K562 (cell line): ENCODE data around the gene ZNF652. TPM values are rescaled to one million over a fixed set of nuclear protein-coding genes. Genes with fewer than 3 reads are reported as not detected.

ENCODE experiments used
- CC2D1A ChIP-seq: fragments of 450-650 bp; IDR thresholded peaks from 2 replicates; pipeline ENCODE4 v1.6.1; 2017; ENCODE audit warnings: mild to moderate bottlenecking
- CHD2 ChIP-seq: IDR thresholded peaks from 2 replicates; pipeline ENCODE4 v1.6.1; 2011; ENCODE audit warnings: low read depth, low read length
- DMBX1 ChIP-seq: fragments of 250-450 bp; sonication (Bioruptor Pico); IDR thresholded peaks from 2 replicates; pipeline ENCODE4 v1.8.0; 2022; ENCODE audit warnings: inconsistent platforms, mild to moderate bottlenecking, moderate library complexity, borderline replicate concordance
- DPF2 ChIP-seq: fragments of 450-650 bp; IDR thresholded peaks from 2 replicates; pipeline ENCODE4 v1.6.1; 2016
- ELF4 ChIP-seq: fragments of 450-650 bp; formaldehyde crosslinking; IDR thresholded peaks from 2 replicates; pipeline ENCODE4 v1.4.0; 2022; ENCODE audit warnings: missing genetic modification characterization
- HDAC8 ChIP-seq: fragments of 450-650 bp; IDR thresholded peaks from 2 replicates; pipeline ENCODE4 v1.6.1; 2016; ENCODE audit warnings: mild to moderate bottlenecking, missing genetic modification characterization, moderate library complexity, missing compliant biosample characterization
- MCM5 ChIP-seq: fragments of 450-650 bp; IDR thresholded peaks from 2 replicates; pipeline ENCODE4 v1.6.1; 2016; ENCODE audit warnings: low read depth
- PTTG1 ChIP-seq: fragments of 450-650 bp; IDR thresholded peaks from 2 replicates; pipeline ENCODE4 v1.6.1; 2016; ENCODE audit warnings: low read depth, mild to moderate bottlenecking, missing genetic modification characterization, missing compliant biosample characterization
- RAD21 ChIP-seq, 2 experiments: fragments of 250-450 bp in 1 of 2; fragments of 450-650 bp in 1 of 2; sonication (Bioruptor Pico) in 1 of 2; formaldehyde crosslinking in 1 of 2; IDR thresholded peaks in 1 of 2; conservative IDR thresholded peaks in 1 of 2; 2 replicates each; pipeline versions ENCODE4 v1.4.0 to v1.8.0; 2020 to 2022; ENCODE audit warnings: mild to moderate bottlenecking in 2 of 2, moderate library complexity in 1 of 2
- RCOR1 ChIP-seq, 2 experiments: IDR thresholded peaks; 2 replicates each; pipeline ENCODE4 v1.6.1; 2012; ENCODE audit warnings: low read depth in 2 of 2, low read length in 2 of 2, borderline replicate concordance in 1 of 2, improper control_type of control experiment in 1 of 2
- RUNX1 ChIP-seq: sonication (generic); IDR thresholded peaks from 2 replicates; pipeline ENCODE4 v1.6.1; 2016; ENCODE audit warnings: antibody characterized with exemption, low read depth
- SMARCE1 ChIP-seq: fragments of 450-650 bp; IDR thresholded peaks from 2 replicates; pipeline ENCODE4 v1.7.1; 2016; ENCODE audit warnings: mild to moderate bottlenecking
- SRSF7 ChIP-seq: fragments of 200-400 bp; formaldehyde crosslinking; optimal IDR thresholded peaks from 2 replicates; pipeline ENCODE3; 2017; ENCODE audit warnings: mild to moderate bottlenecking, low read depth, low read length
- STAG1 ChIP-seq: sonication (generic); formaldehyde crosslinking; IDR thresholded peaks from 2 replicates; pipeline ENCODE4 v1.5.0; 2020; ENCODE audit warnings: missing genetic modification reagents, borderline replicate concordance
- TRIM24 ChIP-seq, 2 experiments: fragments of 450-650 bp; IDR thresholded peaks; 2 replicates each; pipeline ENCODE4 v1.6.1; 2016
- XRCC5 ChIP-seq: fragments of 200-400 bp; formaldehyde crosslinking; IDR thresholded peaks from 2 replicates; pipeline ENCODE4 v1.6.1; 2017; ENCODE audit warnings: low read depth, mild to moderate bottlenecking, low read length
- ZNF263 ChIP-seq: sonication (generic); formaldehyde crosslinking; IDR thresholded peaks from 2 replicates; pipeline ENCODE4 v1.8.0; 2022; ENCODE audit warnings: mild to moderate bottlenecking, missing genetic modification reagents, borderline replicate concordance
- polyA plus RNA-seq, 8 experiments: library from polyadenylated mRNA; depleted of rRNA in 4 of 8; stranded (reverse) in 5 of 8; unstranded in 3 of 8; fragments of >200 nt; fragmentation: Nextera tagmentation in 2 of 8; fragmentation: Illumina TruSeq in 1 of 8; extraction: Ambion mirVana in 2 of 8; extraction: Trizol in 1 of 8; gene quantifications; 2 replicates each; pipeline versions ENCODE4 v1.2.1 to v1.2.3, GENCODE V29; 2011 to 2014; ENCODE audit warnings: inconsistent platforms in 1 of 8, missing spikeins in 1 of 8
- total RNA-seq, 7 experiments: library from RNA; depleted of rRNA in 6 of 7; stranded (reverse); fragments of >200 nt in 6 of 7; fragmentation: Illumina TruSeq in 2 of 7; extraction: Trizol in 2 of 7; gene quantifications; 2 replicates each; pipeline versions ENCODE4 v1.2.1 to v1.2.3, GENCODE V29; 2011 to 2021; ENCODE audit warnings: low replicate concordance in 1 of 7
- TF ChIP-seq, protein P1 (sequence below): fragments of 200-400 bp; formaldehyde crosslinking; IDR thresholded peaks from 2 replicates; pipeline ENCODE4 v1.6.1; 2017; ENCODE audit warnings: mild to moderate bottlenecking, low read depth, low read length, moderate library complexity
- TF ChIP-seq, protein P2 (sequence below): fragments of 250-450 bp; sonication (Bioruptor Pico); IDR thresholded peaks from 2 replicates; pipeline ENCODE4 v1.4.0; 2020; ENCODE audit warnings: mild to moderate bottlenecking, moderate library complexity
- TF ChIP-seq, protein P3 (sequence below): fragments of 450-650 bp; IDR thresholded peaks from 2 replicates; pipeline ENCODE4 v1.6.1; 2017; ENCODE audit warnings: antibody characterized with exemption
- TF ChIP-seq, protein P4 (sequence below): fragments of 450-650 bp; formaldehyde crosslinking; IDR thresholded peaks from 2 replicates; pipeline ENCODE4 v1.4.0; 2020; ENCODE audit warnings: mild to moderate bottlenecking
- TF ChIP-seq, protein P5 (sequence below): fragments of 450-650 bp; IDR thresholded peaks from 2 replicates; pipeline ENCODE4 v1.6.1; 2016; ENCODE audit warnings: missing biosample characterization, missing genetic modification characterization

ZNF652 gene
- total and polyA plus RNA-seq, 9 of the 15 experiments (the other 6 are each of a cell fraction or from before 2014, with no cell fraction given) = 5.1 to 15.5 (median 7.8) TPM

DNA sequence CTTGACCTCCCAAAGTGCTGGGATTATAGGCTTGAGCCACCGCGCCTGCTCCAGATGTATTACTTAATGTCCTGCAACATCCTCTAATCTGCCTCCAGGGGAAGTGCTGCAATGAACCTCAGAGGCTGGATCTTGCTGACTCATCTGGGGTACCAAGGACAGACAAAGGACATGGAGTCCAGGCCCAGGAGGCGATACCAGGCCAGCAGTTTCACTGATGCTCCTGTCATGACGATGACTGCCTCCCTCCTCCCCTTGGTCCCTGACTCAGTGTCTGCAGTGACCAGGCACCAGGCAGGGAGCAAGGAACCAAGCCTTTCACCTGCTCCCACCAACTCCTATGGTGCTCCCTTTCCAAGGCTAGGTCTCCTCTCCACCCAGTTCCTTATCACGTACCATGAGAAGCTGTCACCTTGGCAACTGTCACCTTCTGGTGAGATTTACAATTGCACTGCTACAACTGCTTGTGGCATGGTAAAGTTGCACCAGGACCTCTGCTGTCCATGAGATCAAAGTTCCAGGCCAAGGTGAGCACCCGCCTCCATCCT, 109.8 kb downstream of the ZNF652 start (continued):
- TF ChIP-seq RAD21 (CRISPR knock-in tag; conservative IDR thresholded peaks at IDR 0.05 in 1 of 2, IDR thresholded peaks at IDR 0.05 in 1 of 2) (no peak), CHD2 (no peak), SMARCE1 (no peak), ELF4 (CRISPR knock-in tag) (no peak), STAG1 (no peak), RUNX1 (no peak), XRCC5 (no peak), HDAC8 (no peak), RCOR1 (IDR thresholded peaks at IDR 0.05; ENCODE audit: borderline replicate concordance in 1 of 2, low read depth in 2 of 2, low read length in 2 of 2) (peak in 1 of 2 experiments; percentile 92; a peak in 2 of 4 replicates), MCM5 (no peak), PTTG1 (tag) (no peak), DPF2 (peak; percentile 75), CC2D1A (no peak), ZNF263 (peak; percentile 97), TRIM24 (IDR thresholded peaks at IDR 0.05) (peak; percentile 75 to 89; a peak in 3 of 4 replicates), DMBX1 (no peak), SRSF7 (no peak)
- TF ChIP-seq, protein P1, sequence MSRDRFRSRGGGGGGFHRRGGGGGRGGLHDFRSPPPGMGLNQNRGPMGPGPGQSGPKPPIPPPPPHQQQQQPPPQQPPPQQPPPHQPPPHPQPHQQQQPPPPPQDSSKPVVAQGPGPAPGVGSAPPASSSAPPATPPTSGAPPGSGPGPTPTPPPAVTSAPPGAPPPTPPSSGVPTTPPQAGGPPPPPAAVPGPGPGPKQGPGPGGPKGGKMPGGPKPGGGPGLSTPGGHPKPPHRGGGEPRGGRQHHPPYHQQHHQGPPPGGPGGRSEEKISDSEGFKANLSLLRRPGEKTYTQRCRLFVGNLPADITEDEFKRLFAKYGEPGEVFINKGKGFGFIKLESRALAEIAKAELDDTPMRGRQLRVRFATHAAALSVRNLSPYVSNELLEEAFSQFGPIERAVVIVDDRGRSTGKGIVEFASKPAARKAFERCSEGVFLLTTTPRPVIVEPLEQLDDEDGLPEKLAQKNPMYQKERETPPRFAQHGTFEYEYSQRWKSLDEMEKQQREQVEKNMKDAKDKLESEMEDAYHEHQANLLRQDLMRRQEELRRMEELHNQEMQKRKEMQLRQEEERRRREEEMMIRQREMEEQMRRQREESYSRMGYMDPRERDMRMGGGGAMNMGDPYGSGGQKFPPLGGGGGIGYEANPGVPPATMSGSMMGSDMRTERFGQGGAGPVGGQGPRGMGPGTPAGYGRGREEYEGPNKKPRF = no peak
- TF ChIP-seq, protein P2, sequence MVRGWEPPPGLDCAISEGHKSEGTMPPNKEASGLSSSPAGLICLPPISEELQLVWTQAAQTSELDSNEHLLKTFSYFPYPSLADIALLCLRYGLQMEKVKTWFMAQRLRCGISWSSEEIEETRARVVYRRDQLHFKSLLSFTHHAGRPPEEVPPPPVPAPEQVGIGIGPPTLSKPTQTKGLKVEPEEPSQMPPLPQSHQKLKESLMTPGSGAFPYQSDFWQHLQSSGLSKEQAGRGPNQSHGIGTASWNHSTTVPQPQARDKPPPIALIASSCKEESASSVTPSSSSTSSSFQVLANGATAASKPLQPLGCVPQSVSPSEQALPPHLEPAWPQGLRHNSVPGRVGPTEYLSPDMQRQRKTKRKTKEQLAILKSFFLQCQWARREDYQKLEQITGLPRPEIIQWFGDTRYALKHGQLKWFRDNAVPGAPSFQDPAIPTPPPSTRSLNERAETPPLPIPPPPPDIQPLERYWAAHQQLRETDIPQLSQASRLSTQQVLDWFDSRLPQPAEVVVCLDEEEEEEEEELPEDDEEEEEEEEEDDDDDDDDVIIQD = no peak
- TF ChIP-seq, protein P3, sequence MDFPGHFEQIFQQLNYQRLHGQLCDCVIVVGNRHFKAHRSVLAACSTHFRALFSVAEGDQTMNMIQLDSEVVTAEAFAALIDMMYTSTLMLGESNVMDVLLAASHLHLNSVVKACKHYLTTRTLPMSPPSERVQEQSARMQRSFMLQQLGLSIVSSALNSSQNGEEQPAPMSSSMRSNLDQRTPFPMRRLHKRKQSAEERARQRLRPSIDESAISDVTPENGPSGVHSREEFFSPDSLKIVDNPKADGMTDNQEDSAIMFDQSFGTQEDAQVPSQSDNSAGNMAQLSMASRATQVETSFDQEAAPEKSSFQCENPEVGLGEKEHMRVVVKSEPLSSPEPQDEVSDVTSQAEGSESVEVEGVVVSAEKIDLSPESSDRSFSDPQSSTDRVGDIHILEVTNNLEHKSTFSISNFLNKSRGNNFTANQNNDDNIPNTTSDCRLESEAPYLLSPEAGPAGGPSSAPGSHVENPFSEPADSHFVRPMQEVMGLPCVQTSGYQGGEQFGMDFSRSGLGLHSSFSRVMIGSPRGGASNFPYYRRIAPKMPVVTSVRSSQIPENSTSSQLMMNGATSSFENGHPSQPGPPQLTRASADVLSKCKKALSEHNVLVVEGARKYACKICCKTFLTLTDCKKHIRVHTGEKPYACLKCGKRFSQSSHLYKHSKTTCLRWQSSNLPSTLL = no peak
- TF ChIP-seq, protein P4, sequence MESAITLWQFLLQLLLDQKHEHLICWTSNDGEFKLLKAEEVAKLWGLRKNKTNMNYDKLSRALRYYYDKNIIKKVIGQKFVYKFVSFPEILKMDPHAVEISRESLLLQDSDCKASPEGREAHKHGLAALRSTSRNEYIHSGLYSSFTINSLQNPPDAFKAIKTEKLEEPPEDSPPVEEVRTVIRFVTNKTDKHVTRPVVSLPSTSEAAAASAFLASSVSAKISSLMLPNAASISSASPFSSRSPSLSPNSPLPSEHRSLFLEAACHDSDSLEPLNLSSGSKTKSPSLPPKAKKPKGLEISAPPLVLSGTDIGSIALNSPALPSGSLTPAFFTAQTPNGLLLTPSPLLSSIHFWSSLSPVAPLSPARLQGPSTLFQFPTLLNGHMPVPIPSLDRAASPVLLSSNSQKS (CRISPR knock-in tag) = no peak
- TF ChIP-seq, protein P5, sequence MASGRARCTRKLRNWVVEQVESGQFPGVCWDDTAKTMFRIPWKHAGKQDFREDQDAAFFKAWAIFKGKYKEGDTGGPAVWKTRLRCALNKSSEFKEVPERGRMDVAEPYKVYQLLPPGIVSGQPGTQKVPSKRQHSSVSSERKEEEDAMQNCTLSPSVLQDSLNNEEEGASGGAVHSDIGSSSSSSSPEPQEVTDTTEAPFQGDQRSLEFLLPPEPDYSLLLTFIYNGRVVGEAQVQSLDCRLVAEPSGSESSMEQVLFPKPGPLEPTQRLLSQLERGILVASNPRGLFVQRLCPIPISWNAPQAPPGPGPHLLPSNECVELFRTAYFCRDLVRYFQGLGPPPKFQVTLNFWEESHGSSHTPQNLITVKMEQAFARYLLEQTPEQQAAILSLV (tag) = peak; percentile 43; the same call in 1 of the 2 replicates
